ENCODE results near the gene CGGBP1. TPM values are rescaled to one million over a fixed set of nuclear protein-coding genes. Genes with fewer than 3 reads are reported as not detected.
"Not testable (repeated sequence)": the region's sequence is repeated elsewhere in the genome, so short reads cannot be mapped to it uniquely, and the experiment has no call there.

The CGGBP1 gene
- total RNA-seq, 1 donor from 2014 or later: 51.6 TPM

- ATAC-seq (no peak), DNase-seq (ENCODE audit: missing footprints) (no peak)
- intact Hi-C loops (cut with DNase I): no loop called here
Observed at GRCh38 chr3:88040529-88040928, 18.3 kb downstream of the CGGBP1 start.

GRCh38 chr3:88038566-88038965 is 20.2 kb downstream of the CGGBP1 start:
- intact Hi-C loops (cut with DNase I): no loop called here
- ATAC-seq (no peak), DNase-seq (ENCODE audit: missing footprints) (no peak)

GRCh38 chr3:88036221-88036620 is 22.6 kb downstream of the CGGBP1 start:
- no peak for DNase-seq (ENCODE audit: missing footprints)
- ATAC-seq: no peak
- intact Hi-C loops (cut with DNase I): no loop called here

- ATAC-seq: no peak
- intact Hi-C loops (cut with DNase I): no loop called here
- DNase-seq (ENCODE audit: missing footprints): no peak
Observed at GRCh38 chr3:88034491-88035275, 24.1 kb downstream of the CGGBP1 start.

- ATAC-seq (no peak), DNase-seq (ENCODE audit: missing footprints) (no peak)
- intact Hi-C loops (cut with DNase I): no loop called here
Observed at GRCh38 chr3:88033808-88034207, 25.0 kb downstream of the CGGBP1 start.

- DNase-seq (ENCODE audit: missing footprints): no peak
- no peak for ATAC-seq
- intact Hi-C loops (cut with DNase I): no loop called here
Observed at GRCh38 chr3:88033079-88033478, 25.7 kb downstream of the CGGBP1 start.

GRCh38 chr3:88032245-88032644 is 26.6 kb downstream of the CGGBP1 start:
- no peak for ATAC-seq

GRCh38 chr3:88031642-88032077 is 27.1 kb downstream of the CGGBP1 start:
- intact Hi-C loops (cut with DNase I): loop anchor here (1.0 kb wide), 1 partner anchor 27 kb away; no protein-coding TSS in a partner anchor
- ATAC-seq (peak; percentile 28), DNase-seq (ENCODE audit: missing footprints) (no peak)

More at GRCh38 chr3:88032245-88032644, 26.6 kb downstream of the CGGBP1 start:
- no peak for DNase-seq (ENCODE audit: missing footprints)
- intact Hi-C loops (cut with DNase I): loop anchor here (1.0 kb wide), 1 partner anchor 26 kb away; no protein-coding TSS in a partner anchor

GRCh38 chr3:88030210-88030609 is 28.6 kb downstream of the CGGBP1 start:
- DNase-seq (ENCODE audit: missing footprints) (no peak), ATAC-seq (no peak)
- intact Hi-C loops (cut with DNase I): no loop called here

- intact Hi-C loops (cut with DNase I): no loop called here
- no peak for DNase-seq (ENCODE audit: missing footprints)
- ATAC-seq: no peak
Observed at GRCh38 chr3:88028876-88029275, 29.9 kb downstream of the CGGBP1 start.

GRCh38 chr3:88025001-88025552 is 33.7 kb downstream of the CGGBP1 start:
- ATAC-seq: no peak

GRCh38 chr3:88019024-88019423 is 39.8 kb downstream of the CGGBP1 start:
- DNase-seq (ENCODE audit: missing footprints) (no peak), ATAC-seq (no peak)
- intact Hi-C loops (cut with DNase I): no loop called here

More at GRCh38 chr3:88025001-88025552, 33.7 kb downstream of the CGGBP1 start:
- intact Hi-C loops (cut with DNase I): no loop called here
- DNase-seq (ENCODE audit: missing footprints): no peak

- peak; percentile 64 for DNase-seq (ENCODE audit: missing footprints)
- intact Hi-C loops (cut with DNase I); ATAC-seq: not testable (repeated sequence)
Observed at GRCh38 chr3:88015656-88016055, 43.1 kb downstream of the CGGBP1 start.

GRCh38 chr3:88013592-88013991 is 45.2 kb downstream of the CGGBP1 start:
- no peak for DNase-seq (ENCODE audit: missing footprints)
- intact Hi-C loops (cut with DNase I): no loop called here
- no peak for ATAC-seq

- DNase-seq (ENCODE audit: missing footprints) (no peak), ATAC-seq (no peak)
- intact Hi-C loops (cut with DNase I): no loop called here
Observed at GRCh38 chr3:88010810-88011209, 48.0 kb downstream of the CGGBP1 start.

GRCh38 chr3:88009066-88009465 is 49.7 kb downstream of the CGGBP1 start:
- ATAC-seq (no peak), DNase-seq (ENCODE audit: missing footprints) (no peak)
- intact Hi-C loops (cut with DNase I): no loop called here

GRCh38 chr3:88005066-88005465 is 53.7 kb downstream of the CGGBP1 start:
- DNase-seq (ENCODE audit: missing footprints) (no peak), ATAC-seq (no peak)
- intact Hi-C loops (cut with DNase I): no loop called here

- intact Hi-C loops (cut with DNase I): loop anchor here (5.0 kb wide), 1 partner anchor 651 kb away; no protein-coding TSS in a partner anchor
- DNase-seq (ENCODE audit: missing footprints) (no peak), ATAC-seq (no peak)
Observed at GRCh38 chr3:88003115-88003755, 55.6 kb downstream of the CGGBP1 start.

- DNase-seq (ENCODE audit: missing footprints) (no peak), ATAC-seq (no peak)
- intact Hi-C loops (cut with DNase I): loop anchor here (5.0 kb wide), 1 partner anchor 650 kb away; no protein-coding TSS in a partner anchor
Observed at GRCh38 chr3:88002448-88002847, 56.4 kb downstream of the CGGBP1 start.

Measured in Right ventricle myocardium inferior (tissue), 1 donor.